A549 (cell line): ENCODE data around the gene RGL3.

ENCODE experiments used
- CTCF ChIP-seq: fragments of >200 bp; sonication (Bioruptor Twin); formaldehyde crosslinking; IDR thresholded peaks from 3 replicates; pipeline ENCODE4 v1.5.1; 2016
- EP300 ChIP-seq, 2 experiments: fragments of >200 bp; sonication (Bioruptor Twin); formaldehyde crosslinking; IDR thresholded peaks; 2 replicates in 1 of 2; 3 replicates in 1 of 2; pipeline ENCODE4 v1.6.1; 2016 to 2017
- HDAC2 ChIP-seq: fragments of 200-600 bp; sonication (generic); IDR thresholded peaks from 2 replicates; pipeline ENCODE4 v1.6.1; 2016
- MAX ChIP-seq: IDR thresholded peaks from 2 replicates; pipeline ENCODE4 v1.6.1; 2012
- USF2 ChIP-seq: fragments of 450-650 bp; IDR thresholded peaks from 2 replicates; pipeline ENCODE4 v1.6.1; 2014; ENCODE audit warnings: antibody characterized with exemption

- TF ChIP-seq CTCF (no peak), HDAC2 (no peak), MAX (no peak), USF2 (no peak), EP300 (IDR thresholded peaks at IDR 0.05) (no peak)
These were observed 31.6 kb upstream of the RGL3 start for GRCh38 chr19:11450570-11451326.
